ENCODE results near the gene VPS37B.
"Not testable (repeated sequence)": the region's sequence is repeated elsewhere in the genome, so short reads cannot be mapped to it uniquely, and the experiment has no call there.

The VPS37B gene

DNA sequence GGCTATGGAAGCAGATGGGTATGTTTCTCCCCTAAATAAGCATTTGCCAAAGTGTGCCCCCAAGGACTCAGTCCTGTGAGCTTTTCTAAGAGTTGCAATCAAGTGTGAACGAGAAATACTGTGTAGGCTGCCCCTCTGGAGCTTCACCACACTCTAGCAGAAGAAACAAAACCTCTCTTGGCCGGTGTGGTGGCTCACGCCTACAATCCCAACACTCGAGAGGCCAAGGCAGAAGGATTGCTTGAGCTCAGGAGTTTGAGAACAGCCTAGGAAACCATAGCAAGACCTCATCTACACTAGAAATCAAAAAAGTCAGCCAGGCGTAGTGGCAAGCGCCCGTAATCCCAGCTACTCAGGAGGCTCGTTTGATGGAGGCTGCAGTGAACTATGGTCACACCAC, 9.8 kb downstream of the VPS37B start:
- FAIRE-seq (no peak), DNase-seq (ENCODE audit: extremely low spot score, insufficient read length, low read depth) (no peak)

DNA sequence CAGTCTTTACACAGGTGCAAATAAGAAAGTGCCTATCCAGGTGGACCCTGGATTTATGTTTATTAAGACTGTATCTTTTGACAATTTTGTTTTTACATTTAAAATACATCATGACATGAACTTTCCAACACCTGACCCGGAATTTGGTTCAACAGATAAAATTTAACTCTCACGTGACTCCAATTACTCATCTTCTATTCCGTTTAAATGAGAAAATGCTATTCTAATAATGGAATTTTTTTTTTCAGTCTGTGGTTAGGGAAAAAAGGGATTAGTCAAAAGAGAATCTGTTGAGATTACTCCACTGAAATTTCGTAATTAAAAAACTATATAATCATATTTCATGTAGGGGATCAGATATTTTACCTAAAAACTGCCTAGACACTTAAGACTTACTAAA, 11.1 kb downstream of the VPS37B start:
- DNase-seq (ENCODE audit: extremely low spot score, insufficient read length, low read depth) (no peak), FAIRE-seq (no peak)

DNA sequence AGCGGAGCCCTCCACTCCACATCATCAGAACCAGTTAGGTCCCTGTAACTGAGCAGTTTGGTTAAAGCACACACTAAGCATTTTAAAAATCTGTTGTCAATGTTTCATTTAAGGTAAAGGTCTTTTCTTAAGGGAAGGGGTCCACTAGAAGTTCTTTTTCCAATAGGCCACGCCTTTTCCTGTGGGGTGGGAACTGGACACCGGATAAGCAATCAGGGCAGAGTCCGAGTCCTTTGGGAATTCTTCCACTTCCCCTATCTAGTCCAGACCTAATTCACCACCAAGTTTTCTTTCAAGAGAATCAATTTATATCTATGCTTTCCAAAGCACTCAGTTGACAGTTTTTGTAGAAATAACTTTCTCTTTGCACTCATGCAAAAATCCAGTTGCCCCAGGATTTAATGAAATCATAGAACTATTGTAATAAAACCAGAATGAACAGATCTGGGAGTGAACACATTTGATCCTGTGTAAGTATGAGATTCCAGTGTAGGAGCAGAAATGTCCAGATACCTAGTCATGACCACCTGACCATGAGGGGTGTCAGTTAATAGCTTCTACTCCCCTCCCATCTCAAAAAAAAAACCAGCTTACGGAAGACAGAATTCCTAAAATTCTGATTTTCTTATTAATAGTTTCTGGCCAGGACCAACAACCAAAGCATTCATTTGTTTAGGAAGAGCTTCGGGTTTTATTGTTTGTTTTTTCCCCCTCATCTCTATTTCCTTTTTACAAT, 11.7 kb downstream of the VPS37B start:
- FAIRE-seq (no peak), DNase-seq (ENCODE audit: extremely low spot score, insufficient read length, low read depth) (no peak)

DNA sequence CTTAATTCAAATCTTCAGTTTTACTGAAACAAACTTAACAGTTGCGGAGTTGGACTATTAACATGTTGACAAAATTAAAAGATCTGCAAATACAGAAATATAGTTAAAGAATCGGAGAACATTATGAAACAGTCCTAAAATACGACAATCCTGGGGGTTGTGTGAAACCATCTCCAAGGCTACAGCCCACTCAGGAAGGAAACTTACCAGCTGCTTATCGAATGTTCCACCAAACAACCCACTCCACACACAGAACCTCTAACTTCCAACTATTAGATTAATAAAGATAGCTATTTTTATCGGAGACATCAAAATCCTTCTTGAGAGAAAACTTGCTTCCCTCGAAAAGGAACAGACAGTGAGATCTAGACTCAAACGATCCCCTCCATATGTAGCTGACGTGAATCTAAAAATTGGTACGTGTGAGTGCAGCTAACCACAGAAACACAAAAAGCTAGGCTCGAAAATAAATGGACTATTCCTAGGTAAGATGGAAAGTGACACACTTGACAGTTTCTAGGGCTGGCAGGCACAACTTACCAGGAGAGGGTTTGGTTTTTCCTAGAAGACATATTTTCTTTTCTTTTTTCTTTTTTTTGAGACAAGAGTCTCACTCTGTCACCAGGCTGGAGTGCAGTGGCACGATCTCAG, 12.9 kb downstream of the VPS37B start:
- FAIRE-seq (no peak), DNase-seq (ENCODE audit: extremely low spot score, insufficient read length, low read depth) (no peak)

DNA sequence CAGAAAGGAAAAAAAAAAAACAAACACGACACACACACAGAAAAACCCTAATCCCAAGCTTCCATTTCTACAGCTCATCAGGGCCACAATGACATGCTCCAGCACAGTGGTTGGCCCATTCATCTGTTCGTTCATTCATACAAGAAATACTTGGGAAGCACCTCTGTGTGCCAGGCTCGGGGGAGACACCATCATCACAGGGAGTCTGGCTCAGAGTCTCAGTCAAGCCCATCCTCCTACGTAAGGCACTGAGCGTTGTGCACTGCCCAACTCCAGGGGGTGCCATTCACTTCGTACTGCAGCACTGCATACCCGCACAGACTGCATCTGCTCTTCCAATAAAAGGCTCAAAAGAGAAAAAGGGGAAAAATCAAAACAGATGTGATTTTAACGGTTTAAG, 15.3 kb downstream of the VPS37B start:
- FAIRE-seq = no peak
- DNase-seq (ENCODE audit: extremely low spot score, insufficient read length, low read depth) = no peak

DNA sequence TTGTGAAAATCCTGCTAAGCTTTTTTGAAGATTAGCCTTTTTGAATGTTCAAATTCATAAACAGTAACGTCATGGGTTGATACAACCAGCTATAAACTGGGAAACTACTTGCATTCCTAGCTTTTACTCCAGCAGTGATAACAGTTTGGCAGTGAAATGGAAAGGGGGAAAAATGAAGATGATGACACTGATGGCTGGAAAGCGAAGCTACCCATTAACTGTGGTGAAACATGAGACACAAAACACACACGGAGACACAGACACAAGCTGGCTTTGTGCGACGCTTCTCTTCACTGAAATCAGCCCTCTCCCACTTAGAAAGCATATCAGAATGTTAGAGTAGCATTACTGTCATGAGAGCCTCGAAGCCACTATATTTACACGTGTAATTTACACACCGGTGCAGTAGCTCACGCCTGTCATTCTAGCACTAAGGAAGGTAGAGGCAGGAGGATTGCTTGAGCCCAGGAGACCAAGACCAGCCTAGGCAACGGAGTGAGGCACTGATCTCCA, 15.7 kb downstream of the VPS37B start:
- FAIRE-seq = no peak
- DNase-seq (ENCODE audit: extremely low spot score, insufficient read length, low read depth) = no peak

DNA sequence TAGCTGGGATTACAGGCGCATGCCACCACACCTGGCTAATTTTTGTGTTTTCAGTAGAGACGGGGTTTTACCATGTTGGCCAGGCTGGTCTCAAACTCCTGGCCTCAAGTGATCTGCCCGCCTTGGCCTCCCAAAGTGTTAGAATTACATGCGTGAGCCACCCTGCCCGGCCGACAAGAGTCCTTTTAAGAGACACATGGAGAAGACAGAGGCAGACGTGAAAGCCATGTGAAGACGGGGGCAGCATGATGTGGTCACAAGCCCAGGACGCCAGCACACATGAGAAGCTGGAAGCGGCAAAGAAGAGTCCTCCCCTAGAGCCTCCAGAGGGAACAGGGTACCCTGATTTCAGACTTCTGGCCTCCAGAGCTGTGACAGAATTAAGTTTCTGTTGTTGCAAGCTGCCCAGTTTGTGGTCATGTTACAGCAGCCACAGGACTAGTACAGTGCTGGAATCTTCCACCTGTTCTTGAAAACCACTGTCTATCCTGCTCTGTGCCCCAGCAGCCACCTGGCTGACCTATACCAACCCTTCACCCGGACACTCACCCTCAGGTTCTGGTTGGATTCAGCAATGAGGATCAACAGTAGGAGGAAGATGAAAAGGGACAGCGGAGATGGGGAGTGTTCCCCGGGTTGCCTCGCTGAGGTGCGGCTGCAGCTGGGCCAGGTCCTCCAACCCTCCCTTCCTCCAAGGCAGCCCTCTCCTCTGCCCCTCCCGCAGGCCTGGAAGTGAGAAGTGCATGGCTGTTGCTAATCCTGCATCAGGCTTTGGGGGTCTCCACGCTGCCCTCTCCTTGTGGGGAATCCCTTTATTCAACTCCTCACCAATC, 16.9 kb downstream of the VPS37B start:
- FAIRE-seq (no peak), DNase-seq (ENCODE audit: extremely low spot score, insufficient read length, low read depth) (no peak)

DNA sequence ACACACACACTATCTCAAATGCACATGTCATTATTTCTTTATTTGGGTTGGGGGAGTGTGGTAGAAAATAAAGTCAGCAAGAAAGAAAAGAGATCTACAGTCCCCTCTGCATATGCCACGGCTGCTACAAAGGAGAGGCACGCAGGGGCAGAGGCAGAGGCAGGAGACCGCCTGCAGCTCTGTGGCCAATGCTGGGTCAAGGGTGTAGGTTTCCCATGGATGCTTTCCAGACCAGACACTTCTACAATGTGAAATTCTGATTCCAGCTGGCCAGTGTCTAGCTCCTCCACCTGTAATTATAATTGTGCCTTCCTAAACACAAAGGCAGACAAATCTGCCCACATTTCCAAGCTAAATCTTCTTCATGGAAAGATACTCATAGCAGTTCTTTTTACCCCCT, 19.2 kb downstream of the VPS37B start:
- no peak for FAIRE-seq
- no peak for DNase-seq (ENCODE audit: extremely low spot score, insufficient read length, low read depth)

DNA sequence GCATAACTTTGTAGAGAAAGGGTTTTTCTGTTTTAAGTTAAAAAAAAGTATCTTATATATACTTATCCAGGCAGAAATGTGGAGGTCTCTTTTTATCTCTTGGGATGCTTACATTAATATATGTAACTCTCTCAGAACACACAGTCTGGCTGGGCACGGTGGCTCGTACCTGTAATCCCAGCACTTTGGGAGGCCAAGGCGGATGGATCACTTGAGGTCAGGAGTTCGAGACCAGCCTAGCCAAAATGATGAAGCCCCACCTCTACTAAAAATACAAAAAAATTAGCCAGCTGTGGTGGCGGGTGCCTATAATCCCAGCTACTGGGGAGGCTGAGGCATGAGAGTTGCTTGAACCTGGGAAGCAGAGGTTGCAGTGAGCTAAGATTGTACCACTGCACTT, 19.6 kb downstream of the VPS37B start:
- not testable (repeated sequence) for FAIRE-seq; DNase-seq (ENCODE audit: extremely low spot score, insufficient read length, low read depth)

DNA sequence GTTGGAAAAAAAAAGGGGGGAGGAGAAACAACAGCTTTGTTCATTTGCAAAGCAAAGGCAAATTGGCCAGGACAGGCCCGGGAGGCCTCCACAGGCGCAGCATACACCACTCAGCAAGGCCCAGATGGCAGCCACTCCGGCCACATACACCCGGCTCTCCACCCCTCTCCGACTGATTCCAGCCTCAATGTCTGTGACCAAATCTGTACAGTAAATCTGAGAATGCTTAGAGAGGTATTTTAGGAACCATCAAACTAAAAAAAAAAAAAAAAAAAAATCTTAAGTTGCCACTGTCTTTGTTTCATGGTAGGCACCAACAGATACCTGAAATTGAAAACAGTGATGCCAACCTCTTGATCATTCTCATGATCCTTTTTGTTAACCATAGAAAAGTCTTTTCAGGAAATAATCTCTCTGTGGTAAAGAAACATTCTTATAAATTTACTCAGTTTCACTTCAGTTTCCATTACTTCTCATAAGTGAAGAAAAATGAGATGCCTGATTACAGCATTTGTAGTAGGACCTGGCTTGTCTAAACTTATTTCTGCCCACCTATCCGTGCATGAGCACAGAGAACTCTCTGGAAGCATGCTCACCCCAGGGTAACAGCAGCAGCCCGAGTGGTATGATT, 20.2 kb downstream of the VPS37B start:
- FAIRE-seq (peak; percentile 70), DNase-seq (ENCODE audit: extremely low spot score, insufficient read length, low read depth) (no peak)

DNA sequence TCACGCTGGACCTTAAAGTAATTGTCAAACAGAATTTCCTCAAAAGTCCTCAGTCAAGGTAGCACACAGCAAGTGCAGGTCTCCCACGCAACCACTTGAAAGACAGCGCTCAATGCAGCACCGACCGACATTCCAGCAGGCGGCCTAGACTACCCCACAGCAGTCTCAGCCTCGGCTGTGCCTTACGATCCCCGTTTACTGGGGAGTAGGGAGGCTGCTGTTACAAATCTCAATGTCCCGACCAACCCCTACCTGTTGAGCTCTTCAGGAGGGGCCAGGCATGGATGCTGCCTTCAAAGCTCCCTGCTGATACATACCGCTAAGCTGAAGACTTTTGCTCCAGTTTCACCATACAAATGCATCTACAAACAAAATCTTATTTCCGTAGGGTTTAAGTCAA, 21.8 kb downstream of the VPS37B start:
- no peak for DNase-seq (ENCODE audit: extremely low spot score, insufficient read length, low read depth)
- FAIRE-seq = no peak

DNA sequence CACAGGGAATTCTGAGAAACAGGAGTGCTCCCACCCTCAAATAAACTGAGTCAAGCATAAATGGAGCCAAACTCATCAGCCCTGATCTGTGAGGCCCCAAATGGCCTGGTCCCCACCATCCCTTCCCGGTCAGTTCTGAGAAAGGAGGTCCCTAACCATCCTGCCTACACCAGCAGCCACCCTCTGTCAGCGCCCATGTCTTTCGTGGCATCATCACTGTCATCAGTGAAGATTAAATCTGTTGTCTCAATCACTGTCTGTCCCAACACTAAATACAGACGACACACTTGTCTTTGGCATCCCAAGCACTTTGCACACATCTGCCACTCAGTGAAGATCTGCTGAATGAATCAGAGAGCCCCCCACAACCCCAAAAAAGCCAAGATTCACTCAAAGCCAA, 22.4 kb downstream of the VPS37B start:
- DNase-seq (ENCODE audit: extremely low spot score, insufficient read length, low read depth) = no peak
- FAIRE-seq = no peak

DNA sequence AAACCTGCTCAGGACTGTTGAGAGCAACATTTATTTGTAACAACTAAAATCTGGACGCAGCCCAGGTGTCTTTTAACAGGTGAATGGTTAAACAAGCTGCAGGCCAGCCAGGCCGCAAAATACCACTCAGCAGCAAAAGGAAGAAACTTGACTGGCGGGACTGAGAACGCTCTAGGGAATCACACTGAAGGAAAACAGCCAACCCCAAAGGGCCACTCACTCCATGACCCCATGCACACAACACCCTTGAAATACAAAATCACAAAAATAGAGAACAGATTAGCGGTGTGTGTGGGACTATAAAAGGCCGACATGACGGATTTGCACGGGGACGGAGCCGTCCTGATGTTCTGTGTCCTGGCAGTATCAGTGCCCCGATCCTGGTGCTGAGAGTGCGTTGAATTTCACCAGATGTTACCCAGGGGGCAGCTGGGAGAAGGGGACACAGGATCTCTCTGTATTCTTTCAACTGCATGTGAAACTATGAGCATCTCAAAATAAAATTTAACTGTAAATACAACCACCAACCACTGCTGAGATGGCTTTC, 23.0 kb downstream of the VPS37B start:
- no peak for FAIRE-seq
- DNase-seq (ENCODE audit: extremely low spot score, insufficient read length, low read depth) = no peak

DNA sequence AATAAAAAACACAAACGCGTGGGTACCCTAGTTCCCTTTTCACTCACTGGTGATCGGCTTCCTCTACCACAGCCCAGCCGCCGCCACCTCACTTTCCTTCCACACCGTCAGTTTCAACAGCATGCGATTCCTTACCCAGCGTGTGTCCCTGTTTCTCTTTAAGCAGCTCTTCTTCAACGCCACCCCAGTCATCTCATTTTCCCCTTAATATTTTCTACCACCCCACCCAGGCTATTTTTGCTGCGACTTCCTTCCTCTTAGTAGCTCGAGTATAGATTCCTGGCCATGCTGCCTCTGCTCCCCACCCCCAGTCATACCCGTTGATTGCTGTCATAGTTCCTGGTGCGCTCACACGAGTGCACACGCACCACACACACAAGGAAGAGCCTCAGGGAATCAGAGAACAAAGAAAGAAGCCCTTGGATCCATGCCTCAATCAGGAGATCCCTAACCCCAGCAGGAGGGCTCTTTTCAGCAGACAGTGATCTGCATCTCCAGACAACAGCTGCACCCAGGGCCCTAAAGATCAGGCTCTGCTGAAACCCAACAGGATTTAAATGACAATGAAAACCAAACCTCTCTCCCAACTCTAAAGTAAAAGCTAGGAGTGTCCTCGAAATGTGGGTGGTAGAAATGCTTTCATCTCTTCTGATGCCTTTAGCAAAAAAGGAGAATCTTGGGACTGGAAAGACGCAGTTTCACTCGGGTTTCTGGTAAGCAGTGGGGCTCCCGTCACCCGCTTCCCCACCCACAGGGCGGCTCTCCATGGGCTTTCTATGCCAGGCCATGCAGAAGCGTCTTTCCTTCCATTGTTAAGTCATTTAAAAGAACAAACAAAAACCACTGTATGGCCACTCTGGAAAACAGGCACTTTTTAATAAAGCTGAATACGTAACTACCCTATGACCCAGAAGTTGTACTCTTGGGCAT, 23.8 kb downstream of the VPS37B start:
- DNase-seq (ENCODE audit: extremely low spot score, insufficient read length, low read depth) (no peak), FAIRE-seq (peak; percentile 75)

DNA sequence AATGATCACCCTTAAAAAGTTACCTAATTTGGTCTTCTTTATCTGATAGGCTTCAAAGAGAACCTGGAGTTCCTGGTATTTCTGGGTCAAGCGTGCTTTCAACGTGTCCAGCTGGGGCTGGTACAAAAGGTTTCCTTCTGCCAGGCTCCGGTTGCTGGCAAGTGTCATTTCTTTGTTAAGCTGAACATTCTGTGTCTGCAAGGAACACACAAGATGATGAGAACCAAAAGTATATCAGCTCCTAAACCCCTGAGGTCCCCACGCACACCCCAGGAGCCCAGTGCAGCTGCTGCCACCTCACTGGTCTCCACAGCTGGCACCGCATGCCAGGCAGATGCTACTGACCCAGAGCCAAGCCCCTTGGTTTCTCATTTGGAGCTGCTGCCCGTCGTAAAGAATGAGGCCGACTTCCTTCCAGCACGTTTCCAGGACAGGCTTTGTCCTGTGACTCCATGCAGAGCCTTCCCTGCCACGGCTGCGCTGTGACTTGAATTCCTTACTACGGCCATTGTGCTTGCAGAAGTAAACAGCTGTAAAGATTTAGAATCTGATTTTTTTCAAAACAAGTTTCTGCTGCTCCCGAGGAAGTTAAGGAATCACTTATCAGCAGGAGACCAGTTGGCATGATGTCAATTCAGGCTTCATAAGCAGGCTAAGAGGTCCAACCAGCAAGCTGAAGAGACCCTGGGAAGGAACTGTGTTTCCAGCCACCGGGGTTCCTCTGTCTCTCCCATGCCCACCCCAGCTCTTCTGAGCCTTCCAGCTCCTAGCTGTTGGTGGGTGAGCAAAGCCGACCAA, 24.9 kb downstream of the VPS37B start:
- peak; percentile 9 for FAIRE-seq
- DNase-seq (ENCODE audit: extremely low spot score, insufficient read length, low read depth) = no peak

DNA sequence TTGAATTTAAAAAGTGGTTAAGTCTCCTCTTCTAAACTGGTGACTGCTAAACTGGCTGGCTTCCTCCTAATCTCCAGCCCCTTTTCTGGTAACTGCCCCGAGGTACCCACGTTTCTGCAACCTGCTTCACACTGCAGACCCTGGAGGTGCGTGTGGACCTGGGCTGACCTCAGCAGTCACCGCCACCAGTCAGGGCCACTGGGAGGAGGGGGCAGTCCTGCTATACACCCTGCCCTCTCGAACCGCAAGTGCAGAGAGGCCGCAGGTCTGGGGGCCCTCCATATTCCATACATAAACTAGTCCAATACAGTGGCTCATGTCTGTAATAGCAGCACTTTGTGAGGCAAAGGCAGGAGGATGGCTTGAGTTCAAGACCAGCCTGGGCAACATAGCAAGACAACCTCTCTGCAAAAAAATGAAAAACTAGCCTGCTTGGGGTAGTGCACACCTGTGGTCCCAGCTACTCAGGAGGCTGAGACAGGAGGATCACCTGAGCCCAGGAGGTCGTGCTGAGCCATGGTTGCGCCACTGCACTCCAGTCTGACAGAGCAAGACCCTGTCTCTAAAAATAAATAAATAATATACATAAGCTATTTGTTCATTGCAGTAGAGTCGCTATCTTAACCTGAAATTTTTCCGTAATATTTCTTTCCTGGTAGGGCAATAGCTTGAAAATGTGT, 25.6 kb downstream of the VPS37B start:
- FAIRE-seq (no peak), DNase-seq (ENCODE audit: extremely low spot score, insufficient read length, low read depth) (no peak)

DNA sequence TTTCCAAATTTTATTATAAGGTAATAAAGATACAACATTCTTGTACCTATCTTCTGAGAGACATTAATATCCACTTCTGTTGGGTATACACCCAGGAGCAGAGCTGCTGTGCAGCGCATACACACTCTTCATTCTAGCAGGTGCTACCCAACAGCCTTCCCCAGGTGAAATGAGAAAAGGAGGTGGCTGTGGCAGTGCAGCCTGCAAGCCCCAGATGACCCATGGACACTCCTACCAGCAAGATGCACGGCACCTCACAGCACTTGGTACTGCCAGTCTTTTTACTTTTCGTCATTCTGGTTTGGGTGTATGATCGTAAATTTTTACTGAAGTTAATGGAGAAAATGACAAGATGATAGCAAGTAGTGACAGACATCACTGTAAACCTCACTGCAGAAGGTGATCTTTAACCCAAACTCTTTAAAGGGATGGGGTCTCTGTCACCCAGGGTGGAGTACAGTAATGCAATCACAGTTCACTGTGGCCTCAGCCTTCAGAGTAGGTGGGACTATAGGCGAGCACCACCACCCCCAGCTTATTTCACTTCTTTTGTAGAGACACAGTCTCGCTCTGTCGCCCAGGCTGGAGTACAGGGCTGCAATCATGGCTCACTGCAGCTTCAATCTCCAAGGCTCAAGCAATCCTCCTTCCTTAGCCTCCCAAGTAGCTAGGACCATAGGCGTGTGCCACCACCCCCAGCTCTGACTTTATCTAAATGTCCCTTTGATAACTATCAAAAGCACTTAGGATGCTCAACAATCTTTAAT, 26.5 kb downstream of the VPS37B start:
- FAIRE-seq (no peak), DNase-seq (ENCODE audit: extremely low spot score, insufficient read length, low read depth) (no peak)

Data from GM18507 (cell line).